Measurements from ENCODE around the gene RHCE. TPM values are rescaled to one million over a fixed set of nuclear protein-coding genes. Genes with fewer than 3 reads are reported as not detected.
A peak's percentile ranks its signal among the peaks of the same experiment; 100 is the strongest.
"Not testable (repeated sequence)": the region's sequence is repeated elsewhere in the genome, so short reads cannot be mapped to it uniquely, and the experiment has no call there.

Gene RHCE
- total RNA-seq, 1 donor from 2014 or later = 0.14 TPM

DNA sequence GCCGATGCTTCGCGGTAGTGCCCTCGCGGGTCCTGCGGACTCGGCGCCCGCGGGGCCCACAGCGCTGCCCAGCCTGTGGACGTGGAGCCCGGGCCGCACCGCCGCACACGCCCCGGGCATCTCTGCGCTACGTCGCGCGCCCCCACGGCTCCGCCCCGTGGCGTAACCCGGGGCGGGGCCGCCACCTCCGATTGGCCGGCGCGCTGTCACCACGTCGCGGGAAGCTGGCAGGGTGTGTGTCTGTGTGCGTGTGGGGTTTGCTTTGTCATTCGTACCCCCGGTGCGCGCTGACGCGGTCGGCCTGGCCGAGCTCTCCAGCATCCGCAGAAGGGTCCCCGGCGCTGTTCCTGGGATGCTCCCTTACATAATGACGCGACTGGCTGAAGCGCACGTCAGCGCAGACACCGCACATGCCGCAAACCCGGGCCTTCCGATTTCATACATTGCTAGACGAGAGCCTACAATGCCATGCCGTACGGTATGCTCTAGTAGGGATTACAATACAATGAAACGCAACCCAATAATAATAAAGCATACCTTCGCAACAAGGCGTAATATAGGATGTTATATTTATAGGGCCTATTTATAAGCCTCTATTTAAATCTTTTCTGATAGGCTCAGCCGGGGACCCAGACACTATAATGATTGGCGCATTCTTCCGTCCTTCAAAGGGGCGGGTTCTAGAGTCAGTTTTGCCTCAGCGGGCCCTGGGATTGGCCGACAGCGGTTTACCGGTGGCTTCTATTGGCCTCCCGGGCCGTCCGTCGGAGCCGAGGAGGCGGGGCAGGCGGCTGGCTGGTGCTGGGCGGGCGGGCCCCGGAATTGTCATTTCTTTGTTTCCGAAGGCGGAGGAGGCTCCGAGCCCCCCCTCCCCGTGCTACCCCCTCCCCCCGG, 9.7 kb upstream of the RHCE start, which contains the start of gene MACO1:
Gene MACO1, plus strand, starts transcription at position 825 of the 894 bp plus-strand sequence. CDS start 202 bp downstream, outside the sequence.
- Mint-ChIP-seq H3K36me3 (ENCODE audit: low read depth) (no peaks in the 10 kb centered on the region), H3K27ac (peak within 1 kb of the TSS; percentile 98)
- intact Hi-C loops (cut with micrococcal nuclease) = loop anchor here (1.0 to 5.0 kb wide), 4 partner anchors 16 to 190 kb away; partner anchors contain the start of gene RSRP1

GRCh38 chr1:25428475-25429166, 8.0 kb upstream of the RHCE start:
- no peaks in the 10 kb centered on the region for H3K36me3 Mint-ChIP-seq (ENCODE audit: low read depth)
- peaks cover 26% of the 10 kb centered on the region for H3K4me1 Mint-ChIP-seq
- H3K4me3 Mint-ChIP-seq = peak overlapping the region; percentile 39
- DNase-seq = no peak
- peaks cover 1% of the 10 kb centered on the region for H3K27me3 Mint-ChIP-seq
- no peaks in the 10 kb centered on the region for H3K9me3 Mint-ChIP-seq
- intact Hi-C loops (cut with micrococcal nuclease) = no loop called here
- peak overlapping the region; percentile 4 for H3K27ac Mint-ChIP-seq

More for the DNA sequence above, 9.7 kb upstream of the RHCE start, which contains the start of gene MACO1:
- Mint-ChIP-seq H3K27me3 (no peaks in the 10 kb centered on the region), H3K9me3 (no peaks in the 10 kb centered on the region), H3K4me3 (peak within 1 kb of the TSS; percentile 91), H3K4me1 (peaks cover 43% of the 10 kb centered on the region)
- peak; percentile 99 for DNase-seq

DNA sequence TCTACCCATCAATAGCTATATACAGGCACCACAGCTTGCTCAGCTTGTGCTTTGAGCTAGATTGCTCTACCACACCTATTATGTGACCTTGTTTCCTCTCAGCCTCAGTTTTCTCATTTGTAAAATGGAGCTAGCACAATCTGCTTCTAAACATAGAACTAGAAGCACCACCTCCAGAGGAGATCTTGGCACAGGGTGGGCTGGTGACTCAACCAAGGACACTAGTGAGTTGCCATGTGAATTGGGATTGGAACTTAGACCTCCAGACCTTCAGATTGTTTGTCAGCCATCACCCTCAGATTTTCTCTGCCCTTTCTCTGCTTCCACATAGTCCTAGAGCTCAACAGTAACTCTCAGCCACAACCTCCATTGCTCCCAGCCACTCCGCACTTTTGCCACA, 7.1 kb upstream of the RHCE start:
- H3K9me3 Mint-ChIP-seq = no peaks in the 10 kb centered on the region
- no peak overlapping the region for H3K27ac Mint-ChIP-seq
- DNase-seq = no peak
- intact Hi-C loops (cut with micrococcal nuclease) = no loop called here
- no peaks in the 10 kb centered on the region for H3K36me3 Mint-ChIP-seq (ENCODE audit: low read depth)
- peaks cover 18% of the 10 kb centered on the region for H3K4me1 Mint-ChIP-seq
- peaks cover 5% of the 10 kb centered on the region for H3K27me3 Mint-ChIP-seq
- no peak overlapping the region for H3K4me3 Mint-ChIP-seq

GRCh38 chr1:25425098-25426085, 4.8 kb upstream of the RHCE start:
- intact Hi-C loops (cut with micrococcal nuclease) = no loop called here
- no peak for DNase-seq
- Mint-ChIP-seq H3K27me3 (peaks cover 14% of the 10 kb centered on the region), H3K4me3 (no peak overlapping the region), H3K36me3 (ENCODE audit: low read depth) (no peaks in the 10 kb centered on the region), H3K4me1 (peaks cover 7% of the 10 kb centered on the region), H3K9me3 (no peaks in the 10 kb centered on the region), H3K27ac (no peak overlapping the region)

GRCh38 chr1:25423206-25423605, 2.6 kb upstream of the RHCE start:
- intact Hi-C loops (cut with micrococcal nuclease); H3K27ac Mint-ChIP-seq; DNase-seq; H3K4me1 Mint-ChIP-seq; H3K4me3 Mint-ChIP-seq; H3K9me3 Mint-ChIP-seq; H3K36me3 Mint-ChIP-seq (ENCODE audit: low read depth): not testable (repeated sequence)
- H3K27me3 Mint-ChIP-seq = peaks cover 15% of the 10 kb centered on the region

- H3K4me1 Mint-ChIP-seq; H3K36me3 Mint-ChIP-seq (ENCODE audit: low read depth); H3K4me3 Mint-ChIP-seq; H3K27ac Mint-ChIP-seq; intact Hi-C loops (cut with micrococcal nuclease); H3K9me3 Mint-ChIP-seq; DNase-seq: not testable (repeated sequence)
- peaks cover 20% of the 10 kb centered on the region for H3K27me3 Mint-ChIP-seq
Measured at GRCh38 chr1:25419339-25419738, 1.3 kb downstream of the RHCE start.

DNA sequence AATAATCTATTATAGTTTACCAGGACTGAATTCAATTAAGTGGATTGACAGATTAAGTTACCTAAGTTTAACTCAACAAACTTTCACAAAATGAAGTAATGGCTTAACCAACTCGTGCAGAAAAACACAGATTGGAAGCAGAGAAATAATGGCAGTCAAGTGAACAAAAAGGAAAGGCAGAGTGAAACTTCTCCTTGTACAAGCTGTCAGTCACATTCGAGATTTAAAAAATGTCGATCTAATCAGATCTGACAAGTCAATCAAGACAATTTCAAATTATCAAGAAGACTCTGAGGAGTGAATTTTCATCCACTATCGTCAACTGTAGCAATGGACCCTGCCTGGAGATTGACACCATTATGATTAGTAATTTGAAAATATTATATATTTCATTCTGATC, 3.3 kb downstream of the RHCE start:
- intact Hi-C loops (cut with micrococcal nuclease); H3K9me3 Mint-ChIP-seq; H3K4me3 Mint-ChIP-seq; H3K36me3 Mint-ChIP-seq (ENCODE audit: low read depth); DNase-seq; H3K27ac Mint-ChIP-seq; H3K4me1 Mint-ChIP-seq: not testable (repeated sequence)
- H3K27me3 Mint-ChIP-seq = peaks cover 13% of the 10 kb centered on the region

GRCh38 chr1:25414578-25414977, 6.0 kb downstream of the RHCE start:
- H3K27ac Mint-ChIP-seq; DNase-seq; H3K27me3 Mint-ChIP-seq; intact Hi-C loops (cut with micrococcal nuclease); H3K36me3 Mint-ChIP-seq (ENCODE audit: low read depth); H3K4me1 Mint-ChIP-seq; H3K4me3 Mint-ChIP-seq; H3K9me3 Mint-ChIP-seq: not testable (repeated sequence)

DNA sequence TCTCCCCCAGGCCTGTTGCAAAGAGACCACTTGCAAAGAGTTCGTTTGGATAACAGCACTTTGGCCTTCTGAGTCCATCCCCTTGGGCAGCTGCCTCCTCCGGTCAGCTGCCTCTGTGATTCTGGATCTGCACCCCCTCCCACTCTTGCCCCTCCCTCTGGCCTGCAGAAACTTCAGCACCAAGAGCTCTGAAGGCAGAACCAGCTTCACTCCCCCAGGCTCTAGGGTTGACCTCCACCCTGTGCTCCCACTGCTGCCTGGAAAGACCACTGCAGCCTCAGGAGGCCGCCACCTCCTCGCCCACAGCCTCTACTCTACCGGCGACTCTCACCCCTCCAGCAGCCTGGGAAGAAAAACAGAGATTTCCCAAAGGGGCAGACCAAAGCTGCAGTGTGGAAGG, 6.5 kb downstream of the RHCE start:
- DNase-seq; H3K27me3 Mint-ChIP-seq; H3K4me1 Mint-ChIP-seq; H3K4me3 Mint-ChIP-seq; intact Hi-C loops (cut with micrococcal nuclease); H3K36me3 Mint-ChIP-seq (ENCODE audit: low read depth); H3K27ac Mint-ChIP-seq; H3K9me3 Mint-ChIP-seq: not testable (repeated sequence)

DNA sequence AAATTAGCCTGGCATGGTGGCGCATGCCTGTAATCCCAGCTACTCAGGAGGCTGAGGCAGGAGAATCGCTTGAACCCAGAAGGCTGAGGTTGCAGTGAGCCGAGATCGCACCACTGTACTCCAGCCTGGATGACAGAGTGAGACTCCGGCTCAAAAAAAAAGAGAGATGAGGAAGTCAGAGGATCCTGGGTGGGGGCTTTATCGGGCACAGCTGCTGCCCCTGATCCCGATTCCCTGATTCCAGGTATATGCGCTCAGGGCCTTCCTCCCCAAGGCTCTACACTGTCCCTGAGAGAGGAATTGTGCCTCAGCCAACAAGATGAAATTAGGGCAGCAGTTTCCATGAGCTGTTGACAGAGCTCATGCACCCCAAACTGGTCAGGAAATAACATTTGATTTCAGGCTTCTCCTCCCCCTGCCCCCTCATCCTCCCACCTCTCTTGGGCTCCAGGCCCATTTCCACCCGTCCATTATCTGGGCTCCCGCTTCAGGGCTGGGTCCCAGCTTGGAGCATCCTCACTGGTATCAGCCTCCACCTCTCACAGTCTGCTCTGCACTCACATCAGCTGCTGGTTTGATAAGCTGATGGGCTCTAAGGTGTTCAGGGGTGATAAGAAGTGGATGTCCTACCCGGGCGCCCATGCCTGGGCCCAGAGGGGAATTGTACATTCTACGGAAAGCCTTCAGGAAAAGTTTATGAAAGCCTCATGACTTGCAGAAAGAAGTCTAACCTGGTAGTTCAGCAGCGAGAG, 7.6 kb downstream of the RHCE start:
- H3K4me3 Mint-ChIP-seq; H3K36me3 Mint-ChIP-seq (ENCODE audit: low read depth); H3K9me3 Mint-ChIP-seq; H3K4me1 Mint-ChIP-seq; intact Hi-C loops (cut with micrococcal nuclease); H3K27me3 Mint-ChIP-seq; DNase-seq; H3K27ac Mint-ChIP-seq: not testable (repeated sequence)

DNA sequence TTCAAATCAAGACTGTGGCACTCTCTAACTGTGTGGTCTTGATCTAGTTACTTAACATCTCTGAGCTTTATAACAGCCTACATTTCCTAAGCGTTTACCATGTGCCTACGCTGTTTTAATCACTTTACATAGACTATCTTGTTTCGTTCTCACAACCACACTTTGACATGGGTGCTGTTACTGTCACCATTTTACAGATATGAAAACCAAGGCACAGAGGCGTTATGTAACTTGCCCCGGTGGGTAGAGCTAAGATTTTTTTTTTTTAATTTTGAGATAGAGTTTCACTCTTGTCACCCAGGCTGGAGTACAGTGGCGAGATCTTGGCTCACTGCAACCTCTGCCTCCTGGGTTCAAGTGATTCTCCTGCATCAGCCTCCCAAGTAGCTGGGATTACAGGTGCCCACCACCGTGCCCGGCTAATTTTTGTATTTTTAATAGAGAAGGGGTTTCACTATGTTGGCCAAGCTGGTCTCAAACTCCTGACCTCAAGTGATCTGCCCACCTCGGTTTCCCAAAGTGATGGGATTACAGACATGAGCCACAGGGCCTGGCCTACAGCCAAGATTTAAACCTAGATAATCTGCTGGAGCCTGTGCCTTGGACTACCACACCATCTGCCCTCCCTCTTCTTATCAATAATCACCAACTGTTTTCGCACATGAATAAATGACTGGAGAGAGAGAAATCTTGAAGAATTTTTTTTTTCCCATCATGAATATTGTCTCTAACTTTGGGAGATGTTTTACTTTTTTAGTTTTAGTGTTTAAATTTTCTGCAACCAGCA, 10.8 kb downstream of the RHCE start:
- H3K27me3 Mint-ChIP-seq; DNase-seq; H3K36me3 Mint-ChIP-seq (ENCODE audit: low read depth); H3K27ac Mint-ChIP-seq; H3K9me3 Mint-ChIP-seq; H3K4me1 Mint-ChIP-seq; H3K4me3 Mint-ChIP-seq; intact Hi-C loops (cut with micrococcal nuclease): not testable (repeated sequence)

GRCh38 chr1:25405731-25406305, 14.8 kb downstream of the RHCE start:
- H3K27me3 Mint-ChIP-seq; H3K9me3 Mint-ChIP-seq; intact Hi-C loops (cut with micrococcal nuclease); H3K36me3 Mint-ChIP-seq (ENCODE audit: low read depth); H3K4me3 Mint-ChIP-seq; H3K27ac Mint-ChIP-seq; H3K4me1 Mint-ChIP-seq; DNase-seq: not testable (repeated sequence)

Data from activated CD4-positive, alpha-beta T cell treated with anti-CD3 and anti-CD28 coated beads, Interleukin-2, amount 10 ng/mL, durations not matched to agents 24 days and 14 days (primary cell).